GM12801 (cell line): ENCODE results near the gene MYOCD.

Source experiments
- CTCF ChIP-seq: IDR thresholded peaks from one replicate; pipeline ENCODE4 v1.5.1; 2011; ENCODE audit warnings: control low read depth; ENCODE audit not compliant: insufficient read length; ENCODE audit errors: extremely low read depth

The MYOCD gene

GRCh38 chr17:12813664-12814063 is 148.0 kb downstream of the MYOCD start:
- TF ChIP-seq CTCF, result no peak

- no peak for TF ChIP-seq CTCF
Measured at GRCh38 chr17:12814718-12815117, 149.0 kb downstream of the MYOCD start.

GRCh38 chr17:12815642-12816141 is 150.0 kb downstream of the MYOCD start:
- TF ChIP-seq CTCF, result no peak
